HG02938 (cell line): ENCODE measurements around the gene ZNF614.
"Not testable (repeated sequence)": the region's sequence is repeated elsewhere in the genome, so short reads cannot be mapped to it uniquely, and the experiment has no call there.

Experiments used
- ATAC-seq: cut with Tn5 transposase; IDR thresholded peaks from one replicate; pipeline ENCODE4 v1.9.1; 2021; ENCODE audit warnings: mild to moderate bottlenecking, moderate library complexity; ENCODE audit not compliant: unreplicated experiment

ZNF614 gene

DNA sequence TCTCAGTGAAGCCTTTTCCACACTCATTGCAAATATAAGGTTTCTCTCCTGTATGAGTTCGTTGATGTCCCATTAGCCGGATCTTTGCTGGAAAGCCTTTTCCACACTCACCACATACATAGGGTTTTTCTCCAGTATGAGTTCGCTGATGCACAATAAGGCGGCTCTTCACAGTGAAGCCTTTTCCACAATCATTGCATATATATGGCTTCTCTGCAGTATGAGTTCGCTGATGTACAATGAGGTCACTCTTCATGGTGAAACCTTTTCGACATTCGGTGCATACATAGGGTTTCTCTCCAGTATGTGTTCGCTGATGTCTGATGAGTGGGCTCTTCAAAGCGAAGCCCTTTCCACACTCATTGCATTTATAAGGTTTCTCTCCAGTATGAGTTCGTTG, 34.8 kb downstream of the ZNF614 start:
- no peak for ATAC-seq

DNA sequence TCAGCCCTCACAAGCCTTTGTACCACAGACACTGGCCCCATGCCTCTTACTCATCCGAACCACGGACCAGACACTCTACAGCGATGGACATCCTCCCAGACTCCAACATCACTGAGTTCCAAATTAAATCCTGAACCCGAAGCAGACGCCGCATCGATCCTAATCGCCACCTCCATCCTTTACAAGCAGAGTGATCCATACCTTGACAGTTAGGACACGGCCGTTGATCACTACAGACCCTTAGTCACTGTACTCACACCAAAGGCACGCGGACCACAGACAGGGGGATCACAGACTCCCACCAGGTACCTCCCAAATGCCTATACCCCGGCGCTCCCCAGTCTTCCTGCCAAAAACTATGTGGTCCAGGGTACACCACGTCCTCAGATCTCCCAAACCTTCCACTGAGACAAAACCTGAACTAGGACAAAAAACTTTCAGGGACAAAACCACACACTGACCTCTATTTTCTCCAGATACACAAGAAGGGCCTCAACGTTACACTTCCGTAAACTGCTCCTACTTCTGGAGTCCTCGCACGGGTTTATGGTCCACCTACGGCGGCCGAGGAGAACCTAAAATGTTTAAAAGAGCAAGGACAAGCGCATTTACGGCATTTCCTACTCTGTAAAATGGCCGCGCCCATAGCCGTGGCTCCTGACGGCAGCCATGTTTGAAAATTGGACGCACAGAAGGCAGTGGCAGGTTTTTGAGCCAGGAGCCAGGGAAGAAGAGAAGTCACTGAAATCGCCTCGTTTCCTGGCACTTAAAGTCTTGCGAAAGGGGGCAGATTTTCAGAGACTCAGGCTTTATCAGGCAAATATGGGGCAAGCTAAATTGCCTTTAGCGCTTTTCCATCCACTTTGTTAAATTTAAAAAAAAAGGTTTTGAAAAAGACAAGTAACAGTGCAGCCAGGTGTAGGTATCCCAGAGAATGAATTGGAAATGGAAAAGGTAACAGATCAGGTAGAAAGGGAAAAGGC, 41.6 kb downstream of the ZNF614 start, which contains the start of gene ZNF350:
Gene ZNF350, minus strand, starts transcription at position 532 of the 983 bp plus-strand sequence. CDS start 12,480 bp downstream, outside the sequence.
- ATAC-seq, result no peak

DNA sequence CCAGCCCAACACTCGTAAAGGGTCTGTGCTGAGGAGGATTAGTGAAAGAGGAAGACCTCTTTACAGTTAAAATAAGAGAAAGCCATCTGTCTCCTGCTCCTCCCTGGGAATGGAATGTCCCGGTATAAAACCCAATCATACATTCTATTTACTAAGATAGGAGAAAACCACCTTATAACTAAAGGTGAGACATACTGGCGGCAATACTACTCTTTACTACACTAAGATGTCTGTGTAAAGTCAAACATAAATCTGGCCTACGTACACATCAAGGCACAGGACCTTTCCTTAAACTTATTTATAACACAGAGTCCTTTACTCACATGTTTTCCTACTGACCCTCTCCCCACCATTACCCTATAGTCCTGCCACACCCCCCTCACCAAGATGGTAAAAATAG, 44.8 kb downstream of the ZNF614 start:
- ATAC-seq, result no peak

DNA sequence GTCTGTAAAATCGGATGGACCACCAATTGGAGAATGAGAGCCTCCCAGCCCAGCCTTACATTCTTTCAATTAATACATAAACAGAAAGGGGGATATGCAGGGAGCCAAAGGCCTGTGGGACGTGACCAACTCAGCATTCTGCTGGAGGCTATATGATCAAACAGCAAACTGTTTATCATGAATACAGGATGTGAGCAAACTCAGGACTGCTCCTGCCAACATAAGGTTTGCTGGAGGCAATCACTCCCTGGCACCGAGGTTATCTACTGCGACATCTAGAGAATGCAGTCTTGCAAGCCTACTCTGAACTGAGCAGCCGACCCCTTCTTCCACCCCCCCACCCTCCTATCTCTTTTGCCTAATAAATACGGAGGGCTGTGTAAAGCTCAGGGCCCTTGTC, 47.3 kb downstream of the ZNF614 start:
- not testable (repeated sequence) for ATAC-seq

DNA sequence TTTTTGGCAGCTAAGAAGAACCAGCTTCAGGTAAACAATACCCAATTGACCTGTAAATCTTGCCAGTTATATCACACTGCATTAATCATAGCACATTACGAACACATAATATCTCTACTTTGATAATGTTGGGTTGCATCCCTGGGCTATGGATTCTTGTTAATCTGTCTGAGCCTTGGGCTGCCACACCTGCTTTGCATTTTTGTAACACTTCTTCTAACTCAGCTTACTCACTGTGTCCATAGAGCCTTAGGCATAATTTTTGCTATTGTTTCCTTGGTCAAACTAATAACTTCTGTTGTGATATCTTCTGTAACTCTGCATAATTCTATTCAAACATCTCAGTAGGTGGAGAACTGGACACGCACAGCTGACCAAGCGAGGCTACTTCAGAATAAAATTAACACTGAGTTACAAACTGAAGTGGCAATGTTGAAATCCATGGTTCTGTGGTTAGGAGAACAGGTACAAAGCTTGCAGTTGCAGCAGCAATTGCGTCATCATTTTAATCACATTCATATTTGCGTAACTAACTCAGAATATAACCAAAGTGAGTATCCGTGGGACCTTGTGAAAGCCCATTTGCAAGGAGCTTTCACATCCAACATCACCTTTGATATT, 48.0 kb downstream of the ZNF614 start:
- no peak for ATAC-seq

DNA sequence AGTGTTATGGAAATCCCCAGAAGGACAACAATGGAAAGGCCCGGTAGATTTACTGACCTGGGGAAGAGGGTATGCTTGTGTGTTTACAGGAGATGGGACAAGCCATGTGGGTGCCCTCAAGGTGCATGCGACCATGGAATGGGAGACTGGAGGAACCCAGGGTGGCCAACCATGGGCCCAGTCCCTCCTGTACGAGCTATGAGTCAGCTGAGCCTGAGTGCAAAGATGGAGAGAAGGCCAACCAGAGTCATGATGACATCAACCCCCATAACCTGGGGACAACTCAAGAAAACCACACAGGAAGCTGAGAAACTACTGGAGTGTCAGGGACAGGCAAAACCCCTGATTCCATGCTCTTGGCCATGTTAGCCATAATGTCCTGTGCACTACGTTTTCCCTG, 49.3 kb downstream of the ZNF614 start:
- no peak for ATAC-seq

DNA sequence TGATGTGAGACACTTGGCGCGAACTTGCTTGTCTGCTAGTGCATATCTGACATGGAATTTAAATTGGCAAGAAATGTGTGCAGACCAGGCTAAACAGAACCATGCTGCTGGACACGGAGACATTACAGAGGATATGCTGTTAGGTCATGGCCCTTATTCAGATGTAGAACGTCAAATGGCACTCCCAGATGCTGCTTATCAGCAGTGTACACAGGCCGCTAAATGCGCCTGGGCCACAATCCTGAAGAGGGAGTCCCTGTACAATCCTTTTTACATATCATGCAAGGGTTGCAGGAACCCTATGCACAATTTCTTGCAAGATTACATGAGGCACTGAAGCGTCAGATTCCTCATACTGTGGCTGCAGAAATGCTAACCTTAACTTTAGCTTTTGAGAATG, 50.8 kb downstream of the ZNF614 start:
- ATAC-seq, result no peak

DNA sequence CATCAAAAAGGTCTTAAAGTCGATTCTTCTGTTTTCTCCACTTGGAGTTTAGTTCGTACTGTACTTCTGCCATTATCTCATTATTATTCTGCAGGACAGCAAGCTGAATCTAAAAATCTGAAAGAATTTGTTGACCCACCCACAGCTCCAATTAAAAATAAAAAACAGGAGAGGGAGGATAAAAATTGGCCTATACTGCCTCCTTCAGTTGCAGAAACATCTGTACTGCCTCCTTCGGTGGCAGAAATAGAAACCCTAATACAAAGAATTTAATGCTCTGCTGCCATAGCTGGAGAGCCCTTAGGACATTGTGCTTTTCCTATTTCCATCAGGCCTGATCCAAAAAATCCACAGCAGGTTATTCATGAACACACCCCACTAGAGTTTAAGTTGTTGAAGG, 51.3 kb downstream of the ZNF614 start:
- no peak for ATAC-seq

DNA sequence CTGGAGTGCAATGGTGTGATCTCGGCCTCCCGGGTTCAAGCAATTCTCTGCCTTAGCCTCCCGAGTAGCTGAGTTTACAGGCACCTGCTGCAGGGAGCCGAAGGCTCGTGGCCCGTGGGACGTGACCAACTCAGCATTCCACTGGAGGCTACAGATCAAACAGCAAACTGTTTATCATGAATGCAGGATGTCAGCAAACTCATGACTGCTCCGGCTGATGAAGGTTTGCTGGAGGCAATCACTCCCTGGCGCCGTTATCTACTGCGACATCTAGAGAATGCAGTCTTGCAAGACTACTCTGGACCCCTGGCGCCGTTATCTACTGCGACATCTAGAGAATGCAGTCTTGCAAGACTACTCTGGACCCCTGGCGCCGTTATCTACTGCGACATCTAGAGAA, 52.4 kb downstream of the ZNF614 start:
- not testable (repeated sequence) for ATAC-seq

DNA sequence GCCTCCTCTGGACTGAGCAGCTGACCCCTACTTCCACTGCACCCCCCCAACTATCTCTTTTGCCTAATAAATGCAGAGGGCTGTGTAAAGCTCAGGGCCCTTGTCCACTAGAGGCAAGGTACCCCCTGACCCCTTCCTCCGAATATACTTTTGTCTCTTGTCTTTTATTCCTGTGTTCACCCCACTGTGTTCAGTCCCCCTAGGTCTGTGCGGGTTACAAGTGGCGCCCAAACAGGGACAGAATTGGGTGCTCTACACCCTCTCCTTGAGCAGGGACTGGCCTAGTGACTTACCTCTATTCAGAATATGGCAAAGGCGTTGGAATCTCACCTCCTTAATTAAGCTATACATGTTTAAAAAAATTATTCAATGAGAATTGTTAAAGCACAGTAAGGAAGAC, 56.6 kb downstream of the ZNF614 start:
- no peak for ATAC-seq

DNA sequence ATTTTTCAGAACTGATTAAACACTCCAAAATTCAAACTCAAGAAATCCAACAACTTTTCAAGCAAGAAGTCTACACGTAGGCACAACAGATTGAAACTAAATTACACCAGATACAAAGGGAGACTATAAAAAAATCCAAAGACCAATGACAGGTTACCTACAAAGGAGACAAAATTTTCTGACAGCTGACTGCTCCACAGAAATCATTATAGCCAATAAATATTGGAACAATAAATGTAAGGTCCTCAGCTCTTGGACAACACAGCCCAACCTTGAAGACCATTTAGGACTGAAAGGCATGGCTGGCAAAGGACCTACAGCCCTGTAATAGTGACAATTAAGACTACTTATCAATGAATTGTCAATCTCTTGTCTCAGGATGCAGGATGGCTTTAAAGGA, 57.5 kb downstream of the ZNF614 start:
- ATAC-seq, result no peak

DNA sequence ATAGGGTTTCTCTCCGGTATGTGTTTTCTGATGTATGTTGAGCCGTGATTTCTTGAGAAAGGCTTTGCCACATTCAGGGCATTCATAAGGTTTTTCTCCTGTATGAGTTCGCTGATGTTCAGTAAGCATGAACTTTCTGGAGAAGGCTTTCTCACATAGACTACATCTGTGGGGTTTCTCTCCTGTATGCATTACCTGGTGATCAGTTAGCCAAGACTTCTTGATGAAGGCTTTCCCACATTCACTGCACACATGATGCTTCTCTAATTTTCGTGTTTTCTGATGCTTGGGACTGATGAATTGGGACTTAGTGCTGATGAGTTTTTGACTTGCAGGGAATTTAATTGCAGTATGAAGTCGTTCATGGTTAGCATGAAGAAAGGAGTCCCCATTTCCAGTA, 62.6 kb downstream of the ZNF614 start:
- ATAC-seq, result no peak
